GM21360 (cell line): ENCODE measurements around the gene IRF5.
"Not testable (repeated sequence)": the region's sequence is repeated elsewhere in the genome, so short reads cannot be mapped to it uniquely, and the experiment has no call there.

Source experiments
- ATAC-seq: cut with Tn5 transposase; IDR thresholded peaks from one replicate; pipeline ENCODE4 v1.9.1; 2021; ENCODE audit warnings: mild to moderate bottlenecking, moderate library complexity; ENCODE audit not compliant: unreplicated experiment

IRF5 gene

GRCh38 chr7:128938544-128939074, 882 bp downstream of the IRF5 start:
- no peak for ATAC-seq

- no peak for ATAC-seq
Measured at GRCh38 chr7:128939075-128939860, 1.5 kb downstream of the IRF5 start.

- no peak for ATAC-seq
Measured at GRCh38 chr7:128939861-128940410, 2.2 kb downstream of the IRF5 start.

GRCh38 chr7:128940494-128941322, 3.0 kb downstream of the IRF5 start:
- ATAC-seq, result peak; percentile 55

- no peak for ATAC-seq
Measured at GRCh38 chr7:128941323-128941890, 3.7 kb downstream of the IRF5 start.

GRCh38 chr7:128941946-128942526, 4.3 kb downstream of the IRF5 start:
- no peak for ATAC-seq

- not testable (repeated sequence) for ATAC-seq
Measured at GRCh38 chr7:128943251-128943650, 5.5 kb downstream of the IRF5 start.

GRCh38 chr7:128944487-128945236, 6.9 kb downstream of the IRF5 start:
- ATAC-seq, result no peak

GRCh38 chr7:128945668-128946366, 8.1 kb downstream of the IRF5 start:
- ATAC-seq, result no peak

- no peak for ATAC-seq
Measured at GRCh38 chr7:128946936-128947830, 9.5 kb downstream of the IRF5 start.

GRCh38 chr7:128947854-128948253, 10.1 kb downstream of the IRF5 start:
- no peak for ATAC-seq

GRCh38 chr7:128948312-128948973, 10.7 kb downstream of the IRF5 start:
- no peak for ATAC-seq

GRCh38 chr7:128948976-128949760, 11.4 kb downstream of the IRF5 start:
- ATAC-seq, result no peak

GRCh38 chr7:128951296-128951695, 13.6 kb downstream of the IRF5 start:
- no peak for ATAC-seq

GRCh38 chr7:128954150-128954549, 16.4 kb downstream of the IRF5 start:
- no peak for ATAC-seq

- peak; percentile 56 for ATAC-seq
Measured at GRCh38 chr7:128954830-128955802, 17.4 kb downstream of the IRF5 start.
